Loucy (cell line): Measurements from ENCODE around the gene TENT5D.

Source experiments
- H2AFZ ChIP-seq: fragments of 200-600 bp; sonication (generic); 2 replicates; pipeline ENCODE4 v1.6.0; 2016; ENCODE audit warnings: antibody characterized with exemption, mild to moderate bottlenecking, low read length, moderate library complexity
- H3F3A ChIP-seq: fragments of 200-600 bp; 2 replicates; pipeline ENCODE4 v1.6.0; 2016; ENCODE audit warnings: antibody characterized with exemption, low read depth, mild to moderate bottlenecking
- H3K27me3 ChIP-seq: fragments of 200-600 bp; sonication (generic); 2 replicates; pipeline ENCODE4 v1.6.1; 2014; ENCODE audit warnings: low read length, mild to moderate bottlenecking; ENCODE audit not compliant: insufficient read depth, poor library complexity, severe bottlenecking
- H3K36me3 ChIP-seq: fragments of 200-600 bp; sonication (generic); 2 replicates; pipeline ENCODE4 v1.6.1; 2016; ENCODE audit warnings: low read length; ENCODE audit not compliant: insufficient read depth
- H3K4me1 ChIP-seq: fragments of 200-600 bp; sonication (generic); 2 replicates; pipeline ENCODE4 v1.5.1; 2014; ENCODE audit warnings: low read length, mild to moderate bottlenecking; ENCODE audit not compliant: insufficient read depth, poor library complexity, severe bottlenecking
- H3K4me2 ChIP-seq: fragments of 200-600 bp; sonication (generic); 2 replicates; pipeline ENCODE4 v1.6.0; 2014; ENCODE audit warnings: antibody characterized with exemption, low read length, low read depth, mild to moderate bottlenecking; ENCODE audit not compliant: poor library complexity, severe bottlenecking
- H3K4me3 ChIP-seq: fragments of 200-600 bp; sonication (generic); 2 replicates; pipeline ENCODE4 v1.5.1; 2014; ENCODE audit warnings: low read length, mild to moderate bottlenecking, mixed read lengths; ENCODE audit not compliant: poor library complexity, severe bottlenecking
- H3K79me2 ChIP-seq: fragments of 200-600 bp; sonication (generic); 2 replicates; pipeline ENCODE4 v1.6.1; 2014; ENCODE audit warnings: low read length; ENCODE audit not compliant: insufficient read depth
- H3K9ac ChIP-seq: fragments of 200-600 bp; sonication (generic); 2 replicates; pipeline ENCODE4 v1.6.0; 2014; ENCODE audit warnings: mild to moderate bottlenecking, low read depth, low read length, moderate library complexity; ENCODE audit not compliant: poor library complexity, severe bottlenecking
- H3K9me2 ChIP-seq: fragments of 200-600 bp; sonication (generic); replicated peaks from 2 replicates; pipeline ENCODE4 v1.6.1; 2016; ENCODE audit warnings: low read depth, low read length, mixed read lengths
- H3K9me3 ChIP-seq: fragments of 200-600 bp; sonication (generic); 2 replicates; pipeline ENCODE4 v1.6.1; 2014; ENCODE audit warnings: mild to moderate bottlenecking, antibody characterized with exemption, low read length, low read depth; ENCODE audit not compliant: insufficient read depth
- H4K20me1 ChIP-seq: fragments of 200-600 bp; sonication (generic); 2 replicates; pipeline ENCODE4 v1.6.0; 2014; ENCODE audit warnings: antibody characterized with exemption, low read length, mild to moderate bottlenecking; ENCODE audit not compliant: insufficient read depth, poor library complexity, severe bottlenecking
- EZH2phosphoT487 ChIP-seq: fragments of 200-600 bp; IDR thresholded peaks from 2 replicates; pipeline ENCODE4 v1.6.1; 2018; ENCODE audit warnings: antibody characterized with exemption, mild to moderate bottlenecking, moderate library complexity, borderline replicate concordance
- TF ChIP-seq, protein P1 (sequence below): fragments of 200-600 bp; sonication (generic); conservative IDR thresholded peaks from 2 replicates; pipeline ENCODE4 v1.5.1; 2014; ENCODE audit warnings: mild to moderate bottlenecking, antibody characterized with exemption, low read length

The TENT5D gene

DNA sequence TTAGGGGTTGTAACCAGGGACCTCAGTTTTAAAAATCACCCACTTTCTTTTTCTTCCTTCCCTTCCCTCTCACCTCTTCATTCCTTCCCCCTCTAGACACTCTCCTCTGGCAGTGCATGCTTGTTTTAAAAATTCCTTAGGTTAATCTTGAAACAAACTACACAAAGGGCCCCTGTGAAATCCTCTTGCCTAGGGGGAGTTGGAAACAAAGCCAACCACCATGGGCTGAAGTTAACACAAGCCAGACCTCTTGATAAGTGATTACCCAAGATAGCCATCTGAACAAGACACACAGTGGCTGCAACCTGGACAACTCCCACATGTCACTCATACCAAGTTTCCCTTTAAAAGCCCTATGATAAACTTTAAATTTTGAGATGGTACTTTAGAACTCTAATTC lies 68.9 kb downstream of the TENT5D start:
- H3K9me2 ChIP-seq = no peaks in the 10 kb centered on the region
- no peaks in the 10 kb centered on the region for H3K9me3 ChIP-seq
- no peak overlapping the region for H3K4me3 ChIP-seq
- no peaks in the 10 kb centered on the region for H3K79me2 ChIP-seq
- no peaks in the 10 kb centered on the region for H3K4me1 ChIP-seq
- H3K36me3 ChIP-seq = no peaks in the 10 kb centered on the region
- H3F3A ChIP-seq = no peaks in the 10 kb centered on the region
- no peak overlapping the region for H2AFZ ChIP-seq
- H3K4me2 ChIP-seq = no peak overlapping the region
- no peaks in the 10 kb centered on the region for H3K27me3 ChIP-seq
- no peaks in the 10 kb centered on the region for H4K20me1 ChIP-seq
- H3K9ac ChIP-seq = no peak overlapping the region
- TF ChIP-seq, protein P1, sequence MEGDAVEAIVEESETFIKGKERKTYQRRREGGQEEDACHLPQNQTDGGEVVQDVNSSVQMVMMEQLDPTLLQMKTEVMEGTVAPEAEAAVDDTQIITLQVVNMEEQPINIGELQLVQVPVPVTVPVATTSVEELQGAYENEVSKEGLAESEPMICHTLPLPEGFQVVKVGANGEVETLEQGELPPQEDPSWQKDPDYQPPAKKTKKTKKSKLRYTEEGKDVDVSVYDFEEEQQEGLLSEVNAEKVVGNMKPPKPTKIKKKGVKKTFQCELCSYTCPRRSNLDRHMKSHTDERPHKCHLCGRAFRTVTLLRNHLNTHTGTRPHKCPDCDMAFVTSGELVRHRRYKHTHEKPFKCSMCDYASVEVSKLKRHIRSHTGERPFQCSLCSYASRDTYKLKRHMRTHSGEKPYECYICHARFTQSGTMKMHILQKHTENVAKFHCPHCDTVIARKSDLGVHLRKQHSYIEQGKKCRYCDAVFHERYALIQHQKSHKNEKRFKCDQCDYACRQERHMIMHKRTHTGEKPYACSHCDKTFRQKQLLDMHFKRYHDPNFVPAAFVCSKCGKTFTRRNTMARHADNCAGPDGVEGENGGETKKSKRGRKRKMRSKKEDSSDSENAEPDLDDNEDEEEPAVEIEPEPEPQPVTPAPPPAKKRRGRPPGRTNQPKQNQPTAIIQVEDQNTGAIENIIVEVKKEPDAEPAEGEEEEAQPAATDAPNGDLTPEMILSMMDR = no peak
- TF ChIP-seq EZH2phosphoT487 = no peak
